MG63 (cell line): Measurements from ENCODE around the gene SUPT3H. TPM values are rescaled to one million over a fixed set of nuclear protein-coding genes. Genes with fewer than 3 reads are reported as not detected.
"Not testable (repeated sequence)": the region's sequence is repeated elsewhere in the genome, so short reads cannot be mapped to it uniquely, and the experiment has no call there.

ENCODE experiments used
- DNase-seq: peaks from one replicate; pipeline ENCODE4 v3.0.0-alpha.2; 2020
- H3K27me3 ChIP-seq: fragments of 250-450 bp; sonication (Bioruptor Pico); 2 replicates; pipeline ENCODE4 v1.5.1; 2020; ENCODE audit warnings: mild to moderate bottlenecking, moderate library complexity
- H3K36me3 ChIP-seq: fragments of 250-450 bp; sonication (Bioruptor Pico); 2 replicates; pipeline ENCODE4 v1.5.1; 2020; ENCODE audit warnings: mild to moderate bottlenecking, moderate library complexity
- H3K4me3 ChIP-seq: fragments of 250-450 bp; sonication (Bioruptor Pico); 2 replicates; pipeline ENCODE4 v1.5.1; 2020; ENCODE audit warnings: mild to moderate bottlenecking, moderate library complexity
- H3K9me3 ChIP-seq: fragments of 250-450 bp; sonication (Bioruptor Pico); 2 replicates; pipeline ENCODE4 v1.5.1; 2020; ENCODE audit warnings: mild to moderate bottlenecking, moderate library complexity
- total RNA-seq: library from RNA; depleted of rRNA; stranded (reverse); fragments of >200 nt; shearing (Covaris generic); gene quantifications from 2 replicates; pipeline ENCODE4 v1.2.3, GENCODE V29; 2014; ENCODE audit warnings: low replicate concordance

Gene SUPT3H
- total RNA-seq, 1 experiment from 2014 or later, result not detected

GRCh38 chr6:45049188-45049843 lies 328.4 kb downstream of the SUPT3H start:
- Histone ChIP-seq H3K27me3 (no peaks in the 10 kb centered on the region), H3K9me3 (no peaks in the 10 kb centered on the region), H3K36me3 (no peaks in the 10 kb centered on the region), H3K4me3 (no peak overlapping the region)
- DNase-seq, result no peak

DNA sequence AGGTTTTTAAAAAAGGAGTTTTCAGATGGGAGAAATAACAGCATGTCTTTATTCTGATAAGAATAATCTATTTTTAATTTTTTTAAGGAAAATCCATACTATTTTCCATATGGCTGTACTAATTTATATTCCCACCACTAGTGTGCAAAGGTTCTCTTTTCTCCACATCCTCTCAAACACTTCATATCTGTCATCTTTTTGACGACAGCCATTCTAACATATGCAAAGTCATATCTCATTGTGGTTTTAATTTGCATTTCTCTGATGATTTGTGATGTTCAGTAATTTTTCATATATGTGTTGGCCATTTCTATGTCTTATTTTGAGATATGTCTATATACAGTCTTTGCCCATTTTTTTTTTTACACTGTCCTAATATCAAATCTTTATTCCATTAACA lies 330.2 kb downstream of the SUPT3H start:
- Histone ChIP-seq H3K4me3 (no peak overlapping the region), H3K36me3 (no peaks in the 10 kb centered on the region), H3K27me3 (no peaks in the 10 kb centered on the region), H3K9me3 (no peaks in the 10 kb centered on the region)
- DNase-seq, result no peak

DNA sequence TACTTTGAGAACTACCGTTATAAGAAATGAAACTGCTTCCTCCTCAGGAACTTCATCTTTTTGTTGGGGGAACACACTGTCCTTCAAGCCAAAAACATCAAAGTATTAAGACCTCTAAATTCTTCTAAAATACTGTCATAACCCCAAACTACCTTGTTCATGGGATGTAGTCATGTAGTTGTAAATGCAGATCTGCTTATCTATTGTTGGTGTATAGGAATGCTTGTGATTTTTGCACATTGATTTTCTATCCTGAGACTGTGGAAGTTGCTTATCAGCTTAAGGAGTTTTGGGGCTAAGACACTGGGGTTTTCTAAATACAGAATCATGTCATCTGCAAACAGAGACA lies 332.5 kb downstream of the SUPT3H start:
- DNase-seq, result no peak
- no peaks in the 10 kb centered on the region for H3K36me3 ChIP-seq

DNA sequence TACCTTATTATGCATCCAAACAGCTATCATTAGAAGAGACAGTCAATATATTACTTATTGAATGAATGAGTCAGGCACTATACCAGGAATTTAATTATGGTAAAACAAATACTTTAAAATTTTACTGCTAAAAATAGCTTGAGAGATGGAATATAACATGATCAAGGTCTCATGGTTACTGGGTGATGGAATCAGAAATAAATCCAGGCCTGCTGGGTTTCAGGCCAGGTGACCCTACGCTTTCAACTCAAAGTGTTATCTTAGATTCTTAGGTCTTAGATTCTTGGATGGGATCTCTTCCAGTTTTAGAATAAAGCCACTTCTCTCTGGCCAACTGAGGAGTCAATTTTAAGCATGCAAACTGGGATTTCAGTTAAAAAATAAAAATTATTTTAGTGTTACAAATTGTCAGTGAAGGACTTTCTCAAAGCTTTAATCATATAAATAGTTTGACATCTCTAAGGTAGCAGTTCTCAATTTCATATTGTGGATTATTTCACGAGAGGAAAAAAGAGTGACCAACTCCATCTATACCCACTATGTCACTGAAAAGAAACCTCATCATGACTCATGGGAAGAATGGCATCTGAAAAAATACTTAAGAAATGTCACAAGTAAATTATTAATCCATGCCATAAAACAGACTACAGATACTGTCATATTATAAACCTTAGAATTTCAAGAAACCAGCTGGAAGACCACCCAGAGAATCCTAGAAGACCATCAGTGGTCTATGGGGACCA lies 333.1 kb downstream of the SUPT3H start:
- Histone ChIP-seq H3K9me3 (no peaks in the 10 kb centered on the region), H3K4me3 (no peak overlapping the region), H3K27me3 (no peaks in the 10 kb centered on the region), H3K36me3 (no peaks in the 10 kb centered on the region)
- DNase-seq, result no peak

More for the DNA sequence above, 332.5 kb downstream of the SUPT3H start:
- H3K27me3 ChIP-seq, result no peaks in the 10 kb centered on the region
- H3K9me3 ChIP-seq, result no peaks in the 10 kb centered on the region
- no peak overlapping the region for H3K4me3 ChIP-seq

DNA sequence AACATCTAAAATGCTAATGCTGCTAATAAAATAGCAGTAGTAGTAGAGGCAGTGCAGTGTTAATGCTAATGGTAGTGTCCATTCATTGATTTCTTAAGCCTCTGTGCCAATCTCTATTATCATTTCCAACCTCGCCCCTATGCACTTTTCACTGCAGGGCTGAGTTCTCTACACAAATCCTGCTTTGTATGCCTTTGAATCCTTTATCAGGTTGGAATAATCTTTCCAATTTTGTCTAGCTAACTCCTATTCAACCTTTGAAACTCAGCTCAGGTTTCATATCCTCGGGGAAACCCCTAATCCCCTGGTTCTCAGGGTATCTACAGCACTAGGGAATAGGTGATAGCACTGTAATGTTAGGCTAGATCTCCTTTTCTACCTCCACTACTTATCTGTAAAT lies 333.6 kb downstream of the SUPT3H start:
- Histone ChIP-seq H3K36me3 (no peaks in the 10 kb centered on the region), H3K27me3 (no peaks in the 10 kb centered on the region), H3K4me3 (no peak overlapping the region), H3K9me3 (no peaks in the 10 kb centered on the region)
- DNase-seq, result no peak

GRCh38 chr6:45042673-45043072 lies 335.1 kb downstream of the SUPT3H start:
- H3K36me3 ChIP-seq, H3K4me3 ChIP-seq, DNase-seq, H3K9me3 ChIP-seq, H3K27me3 ChIP-seq: not testable (repeated sequence)

GRCh38 chr6:45038226-45038625 lies 339.5 kb downstream of the SUPT3H start:
- H3K36me3 ChIP-seq, result no peaks in the 10 kb centered on the region
- no peaks in the 10 kb centered on the region for H3K27me3 ChIP-seq
- no peaks in the 10 kb centered on the region for H3K9me3 ChIP-seq
- H3K4me3 ChIP-seq, result no peak overlapping the region
- DNase-seq, result no peak

DNA sequence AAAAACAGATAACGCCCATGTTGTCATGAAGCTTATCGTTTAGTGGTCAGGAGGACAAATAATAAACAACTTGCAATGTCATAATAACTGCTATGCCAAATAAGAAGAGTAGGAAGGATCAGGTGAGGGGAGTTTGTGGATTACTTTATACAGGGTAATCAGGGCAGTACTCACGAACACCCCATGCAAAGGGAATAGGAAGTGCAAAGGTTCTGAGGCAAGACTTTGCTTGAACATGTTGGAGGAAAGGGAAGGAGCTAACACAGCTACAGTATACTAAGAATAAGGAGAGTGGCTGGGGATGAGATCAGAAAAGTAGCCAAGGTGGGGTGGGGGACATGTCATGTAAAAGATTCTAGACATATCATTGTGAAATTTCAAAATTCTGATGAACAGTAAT lies 341.6 kb downstream of the SUPT3H start:
- no peaks in the 10 kb centered on the region for H3K27me3 ChIP-seq
- DNase-seq, result no peak
- H3K4me3 ChIP-seq, result no peak overlapping the region
- no peaks in the 10 kb centered on the region for H3K36me3 ChIP-seq
- no peaks in the 10 kb centered on the region for H3K9me3 ChIP-seq

DNA sequence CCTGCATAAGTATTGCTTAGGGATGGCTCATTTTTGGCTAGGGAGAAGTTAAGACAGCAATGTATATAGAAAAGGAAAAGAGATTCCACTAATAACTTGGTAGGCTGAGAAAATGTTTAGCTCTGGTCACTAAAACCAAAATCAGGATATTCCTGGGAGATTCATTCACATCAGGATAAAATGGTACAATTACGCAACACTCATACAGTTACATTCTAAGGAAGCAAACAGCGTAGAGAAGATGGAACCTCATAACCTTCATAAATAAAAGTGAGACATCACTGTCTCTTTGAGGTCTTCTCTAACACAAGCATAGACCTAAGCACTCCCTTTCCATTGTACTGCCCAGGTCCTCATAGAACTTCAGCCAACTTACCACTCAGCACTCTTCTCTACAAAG lies 345.3 kb downstream of the SUPT3H start:
- DNase-seq, result no peak
- H3K36me3 ChIP-seq, result no peaks in the 10 kb centered on the region

DNA sequence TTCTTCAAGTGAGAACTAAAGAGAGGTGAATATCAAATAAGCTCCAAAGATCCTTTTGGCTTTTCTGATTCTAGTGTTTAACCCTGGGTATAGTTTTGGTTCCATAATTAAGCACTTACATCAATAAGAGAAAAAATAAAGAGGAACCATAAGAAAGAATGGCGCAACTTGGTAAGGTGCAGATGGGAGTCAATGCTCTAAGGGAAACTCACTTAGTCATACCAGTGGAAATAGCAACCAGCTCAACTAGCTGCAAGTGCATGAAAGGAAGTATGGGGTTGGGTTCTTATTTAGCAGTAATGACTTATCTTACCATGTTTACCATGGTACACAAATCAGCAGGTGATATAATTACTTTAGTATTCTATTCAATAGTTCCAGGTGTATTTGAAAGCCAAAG lies 346.1 kb downstream of the SUPT3H start:
- DNase-seq, result no peak
- Histone ChIP-seq H3K27me3 (no peaks in the 10 kb centered on the region), H3K9me3 (peaks cover 6% of the 10 kb centered on the region), H3K4me3 (no peak overlapping the region), H3K36me3 (no peaks in the 10 kb centered on the region)

More for the DNA sequence above, 345.3 kb downstream of the SUPT3H start:
- H3K4me3 ChIP-seq, result no peak overlapping the region
- no peaks in the 10 kb centered on the region for H3K27me3 ChIP-seq
- peaks cover 3% of the 10 kb centered on the region for H3K9me3 ChIP-seq

GRCh38 chr6:45027126-45027525 lies 350.6 kb downstream of the SUPT3H start:
- Histone ChIP-seq H3K4me3 (no peak overlapping the region), H3K9me3 (peaks cover 6% of the 10 kb centered on the region), H3K36me3 (no peaks in the 10 kb centered on the region), H3K27me3 (no peaks in the 10 kb centered on the region)
- no peak for DNase-seq

- no peak for DNase-seq
These were observed 351.7 kb downstream of the SUPT3H start for GRCh38 chr6:45026003-45026516.

GRCh38 chr6:45024610-45025009 lies 353.1 kb downstream of the SUPT3H start:
- H3K4me3 ChIP-seq, result no peak overlapping the region
- no peaks in the 10 kb centered on the region for H3K27me3 ChIP-seq
- H3K36me3 ChIP-seq, result no peaks in the 10 kb centered on the region
- no peak for DNase-seq
- peaks cover 6% of the 10 kb centered on the region for H3K9me3 ChIP-seq

More at GRCh38 chr6:45026003-45026516, 351.7 kb downstream of the SUPT3H start:
- Histone ChIP-seq H3K4me3 (no peak overlapping the region), H3K27me3 (no peaks in the 10 kb centered on the region), H3K9me3 (peaks cover 6% of the 10 kb centered on the region), H3K36me3 (no peaks in the 10 kb centered on the region)

DNA sequence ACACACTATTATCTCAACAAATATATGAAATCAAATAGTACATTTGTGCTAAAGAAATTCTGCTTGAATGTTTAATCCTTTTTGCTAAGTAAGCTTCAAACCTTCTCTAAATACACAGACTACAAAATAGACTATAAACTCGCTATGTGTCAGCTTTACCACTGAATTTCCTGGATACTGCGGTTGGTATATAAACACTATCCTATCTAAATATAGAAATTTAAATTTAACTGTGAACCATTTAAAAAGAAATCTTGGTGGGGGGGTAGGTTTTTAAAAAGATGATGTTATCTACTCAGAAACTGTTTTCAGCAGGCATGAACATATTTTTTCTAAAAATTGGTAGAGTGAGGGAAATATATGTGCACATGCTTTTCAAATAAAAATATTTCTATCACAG lies 356.1 kb downstream of the SUPT3H start:
- Histone ChIP-seq H3K4me3 (no peak overlapping the region), H3K9me3 (no peaks in the 10 kb centered on the region), H3K36me3 (no peaks in the 10 kb centered on the region), H3K27me3 (no peaks in the 10 kb centered on the region)
- no peak for DNase-seq

- H3K4me3 ChIP-seq, result no peak overlapping the region
- no peaks in the 10 kb centered on the region for H3K27me3 ChIP-seq
- DNase-seq, result no peak
- no peaks in the 10 kb centered on the region for H3K36me3 ChIP-seq
- H3K9me3 ChIP-seq, result no peaks in the 10 kb centered on the region
These were observed 365.0 kb downstream of the SUPT3H start for GRCh38 chr6:45012687-45013086.

DNA sequence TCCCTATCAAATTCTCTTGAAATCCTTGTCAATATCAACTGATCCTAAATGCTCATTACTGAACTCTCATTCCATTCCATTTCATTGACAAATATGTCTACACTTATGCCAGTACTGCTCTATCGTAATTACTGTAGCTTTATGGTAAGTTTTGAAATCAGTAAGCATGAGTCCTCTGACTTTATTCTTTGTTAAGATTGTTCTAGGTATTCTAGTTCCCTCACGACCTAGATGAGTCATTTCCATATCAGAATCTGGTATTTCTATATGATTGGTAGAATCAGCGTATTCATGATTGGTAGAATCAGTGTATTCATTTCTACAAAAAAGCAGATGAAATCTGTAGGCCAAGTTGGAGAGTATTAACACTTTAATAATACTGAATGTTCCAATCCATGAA lies 368.2 kb downstream of the SUPT3H start:
- DNase-seq, result no peak
- Histone ChIP-seq H3K9me3 (no peaks in the 10 kb centered on the region), H3K36me3 (no peaks in the 10 kb centered on the region), H3K27me3 (no peaks in the 10 kb centered on the region), H3K4me3 (no peak overlapping the region)

- no peaks in the 10 kb centered on the region for H3K9me3 ChIP-seq
- no peaks in the 10 kb centered on the region for H3K27me3 ChIP-seq
- DNase-seq, result no peak
- H3K36me3 ChIP-seq, result no peaks in the 10 kb centered on the region
- no peak overlapping the region for H3K4me3 ChIP-seq
These were observed 370.8 kb downstream of the SUPT3H start for GRCh38 chr6:45006893-45007292.

GRCh38 chr6:45003961-45004360 lies 373.8 kb downstream of the SUPT3H start:
- H3K27me3 ChIP-seq, result no peaks in the 10 kb centered on the region
- H3K36me3 ChIP-seq, result no peaks in the 10 kb centered on the region
- H3K4me3 ChIP-seq, result no peak overlapping the region
- DNase-seq, result no peak
- H3K9me3 ChIP-seq, result no peaks in the 10 kb centered on the region
